HepG2 (cell line): ENCODE measurements around the gene ELAVL3. TPM values are rescaled to one million over a fixed set of nuclear protein-coding genes. Genes with fewer than 3 reads are reported as not detected.

ENCODE experiments used
- ATAC-seq: fragments of 200-7000 bp; cut with Tn5 transposase; 3 replicates; pipeline ENCODE4 v1.9.1; 2020; ENCODE audit warnings: mild to moderate bottlenecking, moderate library complexity
- BruUV-seq: library from RNA; stranded (reverse); fragments of 400-500 nt; replicated peaks from 2 replicates; lab custom pipeline; 2021; lab: Mats Ljungman, UMichigan
- CTCF ChIA-PET: fragments of 300-600 bp; formaldehyde crosslinking; extraction: SDS; loops from one replicate; lab custom pipeline; 2021; ENCODE audit warnings: low total read pairs, inconsistent platforms, low intra/inter-chr PET ratio; lab: Yijun Ruan, JAX
- POLR2A ChIA-PET: fragments of 350-600 bp; sonication (Branson Sonifier 250); formaldehyde crosslinking; loops from one replicate; lab custom pipeline; 2020; ENCODE audit warnings: antibody characterized with exemption, inconsistent platforms; lab: Yijun Ruan, JAX
- DNase-seq: peaks from one replicate; pipeline ENCODE4 v3.0.0-alpha.2; 2015; ENCODE audit warnings: low spot score
- FAIRE-seq: peaks from 3 replicates; lab custom pipeline; 2011; peaks lifted over from hg19 to GRCh38; lab: Jason Lieb, UNC
- H2AFZ ChIP-seq: one replicate; pipeline ENCODE4 v1.6.1; 2011; ENCODE audit warnings: low read length, inconsistent platforms
- H3K27ac ChIP-seq: fragments of 300-600 bp; 3 replicates; pipeline ENCODE4 v1.8.0; 2011; ENCODE audit warnings: mixed run types, mild to moderate bottlenecking, mixed read lengths, low read length, inconsistent platforms; ENCODE audit not compliant: insufficient read depth; ENCODE audit errors: extremely low read length
- H3K27me3 ChIP-seq, 2 experiments: fragments of 200-600 bp in 1 of 2; 2 replicates in 1 of 2; 3 replicates in 1 of 2; pipeline versions ENCODE4 v1.6.0 to v1.8.0; 2011; ENCODE audit warnings: low read length in 2 of 2, mild to moderate bottlenecking in 2 of 2, moderate library complexity in 2 of 2, inconsistent platforms in 1 of 2; ENCODE audit not compliant: insufficient read depth in 2 of 2, control insufficient read depth in 1 of 2
- H3K36me3 ChIP-seq, 2 experiments: fragments of 200-600 bp in 1 of 2; replicated peaks in 1 of 2; 2 replicates in 1 of 2; 3 replicates in 1 of 2; pipeline versions ENCODE4 v1.5.1 to v1.8.0; 2011; ENCODE audit warnings: low read length in 2 of 2, inconsistent platforms in 1 of 2; ENCODE audit not compliant: insufficient read depth in 2 of 2, control insufficient read depth in 1 of 2
- H3K4me1 ChIP-seq: 2 replicates; pipeline ENCODE4 v1.5.1; 2012; ENCODE audit warnings: low read length, inconsistent platforms; ENCODE audit not compliant: insufficient read depth
- H3K4me2 ChIP-seq: 2 replicates; pipeline ENCODE4 v1.6.0; 2011; ENCODE audit warnings: low read depth, low read length, inconsistent platforms
- H3K4me3 ChIP-seq, 3 experiments: fragments of 200-600 bp in 1 of 3; sonication (generic), shearing (Covaris generic) in 1 of 3; replicated peaks in 1 of 3; 2 replicates each; pipeline ENCODE4 v1.5.1; 2011 to 2016; ENCODE audit warnings: low read length in 3 of 3, inconsistent platforms in 2 of 3, low read depth in 2 of 3, mild to moderate bottlenecking in 2 of 3, control low read depth in 1 of 3, mixed read lengths in 1 of 3; ENCODE audit not compliant: insufficient read depth in 1 of 3
- H3K79me2 ChIP-seq: one replicate; pipeline ENCODE4 v1.6.1; 2011; ENCODE audit warnings: low read length, inconsistent platforms; ENCODE audit not compliant: insufficient read depth
- H3K9ac ChIP-seq: 2 replicates; pipeline ENCODE4 v1.6.0; 2011; ENCODE audit warnings: mild to moderate bottlenecking, low read depth, low read length, inconsistent platforms; ENCODE audit not compliant: insufficient read depth
- H3K9me3 ChIP-seq: 2 replicates; pipeline ENCODE4 v1.5.1; 2012; ENCODE audit warnings: mild to moderate bottlenecking, low read length
- H4K20me1 ChIP-seq: 2 replicates; pipeline ENCODE4 v1.6.0; 2011; ENCODE audit warnings: inconsistent platforms, mild to moderate bottlenecking, low read length, moderate library complexity; ENCODE audit not compliant: insufficient read depth
- CC2D1A ChIP-seq: sonication (generic); formaldehyde crosslinking; IDR thresholded peaks from 2 replicates; pipeline ENCODE4 v1.8.1; 2023; ENCODE audit warnings: mild to moderate bottlenecking, missing genetic modification reagents
- ETV6 ChIP-seq: sonication (generic); formaldehyde crosslinking; conservative IDR thresholded peaks from 2 replicates; pipeline ENCODE4 v1.4.0; 2020; ENCODE audit warnings: missing genetic modification reagents
- GLI4 ChIP-seq: sonication (generic); formaldehyde crosslinking; IDR thresholded peaks from 2 replicates; pipeline ENCODE4 v1.5.1; 2020; ENCODE audit warnings: missing genetic modification reagents, mild to moderate bottlenecking, moderate library complexity, borderline replicate concordance
- HNF4G ChIP-seq, 2 experiments: sonication (generic) in 1 of 2; formaldehyde crosslinking in 1 of 2; IDR thresholded peaks; 2 replicates each; pipeline versions ENCODE4 v1.4.0 to v1.6.1; 2011 to 2020; ENCODE audit warnings: borderline replicate concordance in 2 of 2, low read depth in 2 of 2, mild to moderate bottlenecking in 2 of 2, low read length in 1 of 2, missing genetic modification reagents in 1 of 2, moderate library complexity in 1 of 2
- HOXA3 ChIP-seq: sonication (generic); formaldehyde crosslinking; IDR thresholded peaks from 2 replicates; pipeline ENCODE4 v1.5.0; 2020; ENCODE audit warnings: missing genetic modification reagents
- ISX ChIP-seq: sonication (generic); formaldehyde crosslinking; conservative IDR thresholded peaks from 2 replicates; pipeline ENCODE4 v1.5.0; 2020; ENCODE audit warnings: missing genetic modification reagents
- MEIS1 ChIP-seq: sonication (generic); formaldehyde crosslinking; IDR thresholded peaks from 2 replicates; pipeline ENCODE4 v1.9.0; 2021; ENCODE audit warnings: mild to moderate bottlenecking, missing genetic modification reagents, moderate library complexity, borderline replicate concordance
- NR2C2 ChIP-seq: sonication (generic); formaldehyde crosslinking; IDR thresholded peaks from 2 replicates; pipeline ENCODE4 v1.4.0; 2020; ENCODE audit warnings: missing genetic modification reagents, mild to moderate bottlenecking, moderate library complexity, borderline replicate concordance
- NR2F1 ChIP-seq, 2 experiments: fragments of 450-650 bp in 1 of 2; formaldehyde crosslinking in 1 of 2; IDR thresholded peaks; 2 replicates each; pipeline versions ENCODE4 v1.5.0 to v1.6.1; 2016 to 2020; ENCODE audit warnings: mild to moderate bottlenecking in 1 of 2, missing compliant biosample characterization in 1 of 2, missing genetic modification reagents in 1 of 2, moderate library complexity in 1 of 2
- NR2F2 ChIP-seq: IDR thresholded peaks from 2 replicates; pipeline ENCODE4 v1.6.1; 2012; ENCODE audit warnings: low read depth, inconsistent platforms, borderline replicate concordance
- NR2F6 ChIP-seq, 2 experiments: IDR thresholded peaks; 2 replicates each; pipeline ENCODE4 v1.6.1; 2016; ENCODE audit warnings: antibody characterized with exemption in 1 of 2, mild to moderate bottlenecking in 1 of 2
- RORA ChIP-seq: sonication (generic); formaldehyde crosslinking; IDR thresholded peaks from 2 replicates; pipeline ENCODE4 v1.5.0; 2020; ENCODE audit warnings: mild to moderate bottlenecking, missing genetic modification reagents, moderate library complexity
- SMAD3 ChIP-seq: sonication (generic); formaldehyde crosslinking; IDR thresholded peaks from 2 replicates; pipeline ENCODE4 v1.4.0; 2020; ENCODE audit warnings: missing genetic modification reagents
- ZBTB7B ChIP-seq: sonication (generic); formaldehyde crosslinking; IDR thresholded peaks from 2 replicates; pipeline ENCODE4 v1.4.0; 2020; ENCODE audit warnings: missing genetic modification reagents
- ZFP36L1 ChIP-seq: sonication (generic); formaldehyde crosslinking; IDR thresholded peaks from 2 replicates; pipeline ENCODE4 v1.8.0; 2022; ENCODE audit warnings: mild to moderate bottlenecking, missing genetic modification reagents, moderate library complexity
- ZNF460 ChIP-seq: sonication (generic); formaldehyde crosslinking; IDR thresholded peaks from 2 replicates; pipeline ENCODE4 v1.5.1; 2020; ENCODE audit warnings: missing genetic modification reagents, mild to moderate bottlenecking, borderline replicate concordance
- ZNF468 ChIP-seq: sonication (generic); formaldehyde crosslinking; IDR thresholded peaks from 2 replicates; pipeline ENCODE4 v1.8.0; 2022; ENCODE audit warnings: mild to moderate bottlenecking, moderate library complexity, missing genetic modification reagents
- ZNF484 ChIP-seq: sonication (generic); formaldehyde crosslinking; IDR thresholded peaks from 2 replicates; pipeline ENCODE4 v1.5.1; 2020; ENCODE audit warnings: mild to moderate bottlenecking, low read depth, missing genetic modification reagents, borderline replicate concordance
- ZNF510 ChIP-seq: sonication (generic); formaldehyde crosslinking; IDR thresholded peaks from 2 replicates; pipeline ENCODE4 v1.4.0; 2020; ENCODE audit warnings: low read depth, mild to moderate bottlenecking, missing genetic modification reagents
- ZNF720 ChIP-seq: sonication (generic); formaldehyde crosslinking; IDR thresholded peaks from 2 replicates; pipeline ENCODE4 v1.4.0; 2020; ENCODE audit warnings: missing genetic modification reagents
- ZNF850 ChIP-seq: sonication (generic); formaldehyde crosslinking; conservative IDR thresholded peaks from 2 replicates; pipeline ENCODE4 v1.9.0; 2021; ENCODE audit warnings: mild to moderate bottlenecking, missing genetic modification reagents
- WGBS: methylation state at CpG from one replicate; pipeline ENCODE4 v1.1.6; 2017; ENCODE audit warnings: low lambda C conversion rate; 5-methylcytosine and 5-hydroxymethylcytosine counted together
- in situ Hi-C: cut with HindIII; loops from 2 replicates; pipeline ENCODE4 v1.10.0; 2017; ENCODE audit warnings: low pct_unique_long_range_greater_than_20kb; ENCODE audit not compliant: extremely low pct_ligation_motif_present
- intact Hi-C: fragments of 100-400 bp; cut with micrococcal nuclease; formaldehyde crosslinking; loops from one replicate; pipeline ENCODE4 v1.10.0; 2022; ENCODE audit not compliant: unreplicated experiment
- polyA plus RNA-seq, 8 experiments: library from polyadenylated mRNA; depleted of rRNA in 3 of 8; stranded (reverse) in 7 of 8; unstranded in 1 of 8; fragments of >200 nt; fragmentation: Illumina TruSeq in 4 of 8; extraction: Trizol in 4 of 8; gene quantifications; 2 replicates each; pipeline versions ENCODE4 v1.2.1 to v1.2.3, GENCODE V29; 2011 to 2016; ENCODE audit warnings: low read depth in 4 of 8, missing spikeins in 1 of 8, mixed read lengths in 1 of 8; ENCODE audit not compliant: insufficient read depth in 1 of 8
- total RNA-seq, 5 experiments: library from RNA; depleted of rRNA; stranded (reverse); fragments of >200 nt; fragmentation: Illumina TruSeq; extraction: Trizol; gene quantifications; 2 replicates each; pipeline ENCODE4 v1.2.3, GENCODE V29; 2016; ENCODE audit warnings: low read depth in 1 of 5
- TF ChIP-seq, protein P1 (sequence below): sonication (generic); formaldehyde crosslinking; IDR thresholded peaks from 2 replicates; pipeline ENCODE4 v1.4.0; 2020; ENCODE audit warnings: missing genetic modification reagents
- TF ChIP-seq, protein P2 (sequence below): sonication (generic); formaldehyde crosslinking; IDR thresholded peaks from 2 replicates; pipeline ENCODE4 v1.4.0; 2020; ENCODE audit warnings: mild to moderate bottlenecking, low read depth, missing genetic modification reagents

ELAVL3 gene
- total and polyA plus RNA-seq, 2 of the 13 experiments (the other 11 are each of a cell fraction or from before 2014, with no cell fraction given) = 0.03 TPM; not detected in 1

DNA sequence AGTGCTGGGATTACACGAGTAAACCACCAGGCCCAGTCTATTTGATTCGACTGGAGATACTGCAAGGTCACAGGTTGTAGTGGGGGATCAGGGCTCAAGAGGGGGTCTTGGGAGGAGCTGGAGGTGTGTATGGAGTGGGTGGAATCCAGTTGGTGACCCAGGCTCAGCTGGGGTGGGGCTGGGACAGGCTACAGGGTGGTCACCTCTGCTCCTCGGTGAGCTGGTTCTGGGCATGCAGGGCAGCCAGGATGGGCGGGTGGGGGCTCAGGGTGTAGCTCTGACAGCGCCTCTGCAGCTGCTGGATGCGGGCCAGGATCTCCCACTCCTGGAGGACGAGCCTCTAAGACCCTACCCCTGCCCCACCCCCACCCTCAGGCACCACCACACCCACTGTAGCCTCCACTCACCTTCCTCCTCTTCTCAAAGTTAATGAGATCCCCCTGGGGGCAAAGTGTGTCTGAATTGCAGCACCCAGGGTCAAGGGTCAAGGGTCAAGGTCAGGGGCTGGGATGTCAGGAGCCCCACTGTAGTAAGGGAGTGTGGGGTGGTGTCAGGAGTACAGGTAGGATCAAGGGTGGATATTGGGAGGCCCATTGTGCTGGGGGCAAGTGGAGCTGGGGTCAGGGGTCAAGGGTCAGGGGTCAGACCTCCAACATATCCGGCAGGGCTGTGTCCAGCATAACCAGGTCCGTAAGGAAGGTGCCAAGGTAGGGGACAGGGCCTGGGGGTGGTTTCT is 78.9 kb downstream of the ELAVL3 start:
- ChIA-PET CTCF (no interaction called here), POLR2A (interaction anchor here (1.3 kb wide), 1 partner anchor 17 kb away, joined by 3 read pairs; the partner anchor contains the start of gene RGL3)
- H3K79me2 ChIP-seq = no peaks in the 10 kb centered on the region
- no peak overlapping the region for H3K4me2 ChIP-seq
- no peak overlapping the region for H3K4me3 ChIP-seq
- no peaks in the 10 kb centered on the region for H3K36me3 ChIP-seq
- no peaks in the 10 kb centered on the region for H3K27me3 ChIP-seq
- no TSS peak for BruUV-seq
- no peak for DNase-seq
- H4K20me1 ChIP-seq = no peaks in the 10 kb centered on the region
- H3K9me3 ChIP-seq = no peaks in the 10 kb centered on the region
- H2AFZ ChIP-seq = no peak overlapping the region
- H3K9ac ChIP-seq = no peak overlapping the region
- no peaks in the 10 kb centered on the region for H3K4me1 ChIP-seq
- intact Hi-C loops (no loop called here), in situ Hi-C loops (no loop called here)
- no peak overlapping the region for H3K27ac ChIP-seq
- no peak for FAIRE-seq
- 100% methylated on average over 3 of the region's 9 CpGs for WGBS
- no peak for ATAC-seq
- TF ChIP-seq GLI4 (CRISPR knock-in tag) (no peak), NR2C2 (CRISPR knock-in tag) (peak; percentile 77), SMAD3 (no peak), ETV6 (CRISPR knock-in tag) (no peak), ISX (CRISPR knock-in tag) (no peak), MEIS1 (CRISPR knock-in tag) (no peak), ZNF720 (CRISPR knock-in tag) (no peak), ZNF850 (CRISPR knock-in tag) (no peak), NR2F2 (peak; percentile 60; the same call in 1 of the 2 replicates), HNF4G (IDR thresholded peaks at IDR 0.05; ENCODE audit: borderline replicate concordance, low read depth, low read length) (peak; percentile 38; the same call in 1 of the 2 replicates), HNF4G (CRISPR knock-in tag; IDR thresholded peaks at IDR 0.05; ENCODE audit: borderline replicate concordance, low read depth) (no peak), NR2F6 (IDR thresholded peaks at IDR 0.05) (peak; percentile 79), NR2F6 (CRISPR knock-in tag; IDR thresholded peaks at IDR 0.05) (no peak), ZBTB7B (CRISPR knock-in tag) (no peak), RORA (CRISPR knock-in tag) (no peak), ZFP36L1 (CRISPR knock-in tag) (no peak), ZNF460 (CRISPR knock-in tag) (no peak), NR2F1 (CRISPR knock-in tag; IDR thresholded peaks at IDR 0.05) (peak in 1 of 2 experiments; percentile 74; a peak in 2 of 4 replicates), CC2D1A (CRISPR knock-in tag) (no peak), ZNF468 (CRISPR knock-in tag) (no peak), ZNF510 (no peak), ZNF484 (no peak), HOXA3 (CRISPR knock-in tag) (no peak)
- TF ChIP-seq, protein P1, sequence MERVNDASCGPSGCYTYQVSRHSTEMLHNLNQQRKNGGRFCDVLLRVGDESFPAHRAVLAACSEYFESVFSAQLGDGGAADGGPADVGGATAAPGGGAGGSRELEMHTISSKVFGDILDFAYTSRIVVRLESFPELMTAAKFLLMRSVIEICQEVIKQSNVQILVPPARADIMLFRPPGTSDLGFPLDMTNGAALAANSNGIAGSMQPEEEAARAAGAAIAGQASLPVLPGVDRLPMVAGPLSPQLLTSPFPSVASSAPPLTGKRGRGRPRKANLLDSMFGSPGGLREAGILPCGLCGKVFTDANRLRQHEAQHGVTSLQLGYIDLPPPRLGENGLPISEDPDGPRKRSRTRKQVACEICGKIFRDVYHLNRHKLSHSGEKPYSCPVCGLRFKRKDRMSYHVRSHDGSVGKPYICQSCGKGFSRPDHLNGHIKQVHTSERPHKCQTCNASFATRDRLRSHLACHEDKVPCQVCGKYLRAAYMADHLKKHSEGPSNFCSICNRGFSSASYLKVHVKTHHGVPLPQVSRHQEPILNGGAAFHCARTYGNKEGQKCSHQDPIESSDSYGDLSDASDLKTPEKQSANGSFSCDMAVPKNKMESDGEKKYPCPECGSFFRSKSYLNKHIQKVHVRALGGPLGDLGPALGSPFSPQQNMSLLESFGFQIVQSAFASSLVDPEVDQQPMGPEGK (CRISPR knock-in tag) = no peak
- TF ChIP-seq, protein P2, sequence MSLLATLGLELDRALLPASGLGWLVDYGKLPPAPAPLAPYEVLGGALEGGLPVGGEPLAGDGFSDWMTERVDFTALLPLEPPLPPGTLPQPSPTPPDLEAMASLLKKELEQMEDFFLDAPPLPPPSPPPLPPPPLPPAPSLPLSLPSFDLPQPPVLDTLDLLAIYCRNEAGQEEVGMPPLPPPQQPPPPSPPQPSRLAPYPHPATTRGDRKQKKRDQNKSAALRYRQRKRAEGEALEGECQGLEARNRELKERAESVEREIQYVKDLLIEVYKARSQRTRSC (CRISPR knock-in tag) = no peak
